Kidney epithelial cell (primary cell): ENCODE measurements around the gene PAF1. TPM values are rescaled to one million over a fixed set of nuclear protein-coding genes. Genes with fewer than 3 reads are reported as not detected.

ENCODE experiments used
- DNase-seq: peaks from one replicate; pipeline ENCODE4 v3.0.0-alpha.2; 2010; ENCODE audit warnings: low read depth
- H3K27me3 ChIP-seq: 2 replicates; pipeline ENCODE4 v1.6.0; 2011; ENCODE audit warnings: low read length; ENCODE audit not compliant: control insufficient read depth, insufficient read depth
- H3K36me3 ChIP-seq: 2 replicates; pipeline ENCODE4 v1.5.1; 2011; ENCODE audit warnings: low read length; ENCODE audit not compliant: control insufficient read depth, insufficient read depth
- H3K4me3 ChIP-seq: 2 replicates; pipeline ENCODE4 v1.5.1; 2011; ENCODE audit warnings: low read depth, mild to moderate bottlenecking, control low read depth, low read length
- total RNA-seq: library from RNA; depleted of rRNA; stranded (reverse); fragments of >200 nt; gene quantifications from 2 replicates; pipeline ENCODE4 v1.2.3, GENCODE V29; 2015
- TF ChIP-seq, protein P1 (sequence below): IDR thresholded peaks from 2 replicates; pipeline ENCODE4 v1.5.1; 2011; ENCODE audit warnings: mild to moderate bottlenecking, moderate library complexity, low read length, control low read depth, inconsistent platforms; ENCODE audit not compliant: insufficient read depth, poor library complexity, severe bottlenecking

Gene PAF1
- total RNA-seq, 1 donor from 2014 or later: 44.6 TPM

GRCh38 chr19:39352381-39353255, 38.3 kb downstream of the PAF1 start:
- peaks cover 1% of the 10 kb centered on the region for H3K36me3 ChIP-seq
- H3K27me3 ChIP-seq: no peaks in the 10 kb centered on the region
- no peak for DNase-seq
- no peak overlapping the region for H3K4me3 ChIP-seq
- TF ChIP-seq, protein P1, sequence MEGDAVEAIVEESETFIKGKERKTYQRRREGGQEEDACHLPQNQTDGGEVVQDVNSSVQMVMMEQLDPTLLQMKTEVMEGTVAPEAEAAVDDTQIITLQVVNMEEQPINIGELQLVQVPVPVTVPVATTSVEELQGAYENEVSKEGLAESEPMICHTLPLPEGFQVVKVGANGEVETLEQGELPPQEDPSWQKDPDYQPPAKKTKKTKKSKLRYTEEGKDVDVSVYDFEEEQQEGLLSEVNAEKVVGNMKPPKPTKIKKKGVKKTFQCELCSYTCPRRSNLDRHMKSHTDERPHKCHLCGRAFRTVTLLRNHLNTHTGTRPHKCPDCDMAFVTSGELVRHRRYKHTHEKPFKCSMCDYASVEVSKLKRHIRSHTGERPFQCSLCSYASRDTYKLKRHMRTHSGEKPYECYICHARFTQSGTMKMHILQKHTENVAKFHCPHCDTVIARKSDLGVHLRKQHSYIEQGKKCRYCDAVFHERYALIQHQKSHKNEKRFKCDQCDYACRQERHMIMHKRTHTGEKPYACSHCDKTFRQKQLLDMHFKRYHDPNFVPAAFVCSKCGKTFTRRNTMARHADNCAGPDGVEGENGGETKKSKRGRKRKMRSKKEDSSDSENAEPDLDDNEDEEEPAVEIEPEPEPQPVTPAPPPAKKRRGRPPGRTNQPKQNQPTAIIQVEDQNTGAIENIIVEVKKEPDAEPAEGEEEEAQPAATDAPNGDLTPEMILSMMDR: no peak

DNA sequence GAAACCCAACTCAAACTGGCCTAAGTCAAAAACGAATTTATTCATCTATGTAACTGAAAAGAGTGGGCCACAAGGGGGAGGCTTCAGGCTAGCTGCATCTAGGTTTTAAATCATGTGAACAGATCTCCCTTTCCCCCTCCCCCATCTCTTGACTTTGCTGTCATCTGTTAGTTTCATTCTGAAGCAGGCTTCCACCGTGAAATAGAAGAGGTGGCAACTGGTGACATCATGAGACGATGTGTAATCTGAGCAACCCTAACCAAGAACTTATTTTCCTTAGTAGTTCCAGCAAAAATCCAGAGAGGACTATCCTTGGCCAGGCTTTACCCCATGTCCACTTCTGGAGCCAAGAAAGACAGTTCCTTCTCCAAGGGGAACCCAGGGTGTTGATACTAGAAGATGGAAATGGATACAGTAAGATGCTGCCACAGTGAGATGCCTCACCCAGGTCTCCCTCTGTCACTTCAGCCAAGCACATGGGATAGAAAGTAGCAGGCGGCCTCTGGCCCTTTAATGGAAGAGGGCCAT, 39.3 kb downstream of the PAF1 start:
- TF ChIP-seq, protein P1: no peak
- Histone ChIP-seq H3K36me3 (peaks cover 1% of the 10 kb centered on the region), H3K4me3 (no peak overlapping the region), H3K27me3 (no peaks in the 10 kb centered on the region)
- no peak for DNase-seq

DNA sequence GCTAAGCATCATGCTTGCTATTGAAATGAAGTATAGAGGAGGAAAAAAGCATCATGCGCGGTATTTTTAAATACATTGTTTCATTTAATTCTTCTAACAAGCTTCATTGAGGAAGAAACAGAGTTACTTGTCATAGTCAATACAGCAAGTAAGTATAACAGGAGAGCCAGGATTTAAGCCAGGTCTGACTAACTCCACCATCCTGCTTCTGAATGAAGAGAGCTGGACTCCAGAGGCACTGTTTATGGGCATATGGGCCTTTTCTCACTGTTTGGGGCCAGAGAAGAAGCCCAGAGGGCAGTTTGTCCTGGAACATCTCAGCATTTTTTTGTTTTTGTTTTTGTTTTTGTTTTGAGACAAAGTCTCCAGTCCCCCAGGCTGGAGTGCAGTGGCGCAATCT, 40.8 kb downstream of the PAF1 start:
- no peak for DNase-seq
- TF ChIP-seq, protein P1: no peak
- Histone ChIP-seq H3K36me3 (peaks cover 1% of the 10 kb centered on the region), H3K27me3 (no peaks in the 10 kb centered on the region), H3K4me3 (no peak overlapping the region)

DNA sequence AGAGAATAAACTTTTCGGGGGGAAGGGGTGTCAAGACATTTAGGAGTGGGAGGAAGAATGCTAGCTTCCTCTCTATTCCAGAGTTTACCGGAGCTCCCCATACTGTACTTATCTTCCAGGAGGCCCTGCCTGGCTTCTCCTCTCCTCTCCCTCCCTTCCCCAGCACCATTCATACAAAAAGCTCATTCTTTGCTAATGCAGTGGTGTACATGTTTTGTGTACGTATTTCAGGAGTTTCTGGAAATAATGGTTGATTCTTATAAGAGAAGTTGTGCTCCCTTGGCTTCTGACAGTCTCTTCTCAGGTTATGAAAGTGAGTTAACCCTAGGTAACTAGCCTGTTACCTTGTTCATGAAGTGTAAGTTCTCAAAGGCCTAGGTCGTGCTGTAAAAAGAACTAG, 41.6 kb downstream of the PAF1 start:
- peaks cover 1% of the 10 kb centered on the region for H3K36me3 ChIP-seq
- H3K4me3 ChIP-seq: no peak overlapping the region
- no peaks in the 10 kb centered on the region for H3K27me3 ChIP-seq
- TF ChIP-seq, protein P1: no peak
- no peak for DNase-seq

DNA sequence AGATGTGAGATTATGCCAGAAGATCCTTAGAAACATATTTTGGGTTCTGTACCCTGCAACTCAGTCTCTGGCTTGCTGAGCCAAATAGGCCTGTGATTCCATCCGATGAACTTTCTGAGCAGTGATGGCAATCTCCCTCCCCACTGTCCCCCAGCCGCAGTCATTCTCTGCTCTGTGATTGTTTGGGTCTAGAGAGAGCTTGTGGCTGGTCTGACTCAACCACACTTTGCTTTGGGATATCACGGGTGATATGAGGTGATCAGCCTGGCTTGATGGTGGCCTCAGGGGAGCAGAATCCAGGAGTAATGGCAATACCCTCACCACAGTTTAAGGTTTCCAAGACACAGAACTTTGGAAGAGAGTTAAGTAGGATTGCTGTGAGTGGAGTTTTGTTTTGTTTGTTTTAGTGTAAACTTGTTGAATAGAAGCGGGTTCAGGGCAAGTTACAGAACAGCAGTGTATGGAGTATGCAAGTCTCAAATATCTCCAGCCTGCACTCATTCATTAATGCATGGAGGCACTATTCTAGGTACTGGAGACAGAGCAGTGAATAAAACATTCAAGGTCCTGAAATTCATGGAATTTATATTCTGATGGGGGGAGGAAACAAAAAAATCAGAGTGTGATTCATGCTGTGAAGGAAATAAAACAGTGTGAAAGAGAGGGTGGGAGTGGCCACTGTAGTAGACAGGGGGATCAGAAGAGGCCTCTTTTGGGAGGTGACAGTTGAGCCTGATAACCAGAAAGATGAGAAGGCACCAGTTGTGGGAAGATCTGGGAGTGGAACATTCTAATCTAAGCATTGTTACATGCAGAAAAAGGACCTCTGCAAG, 43.4 kb downstream of the PAF1 start:
- no peaks in the 10 kb centered on the region for H3K36me3 ChIP-seq
- DNase-seq: no peak
- TF ChIP-seq, protein P1: no peak
- no peak overlapping the region for H3K4me3 ChIP-seq
- H3K27me3 ChIP-seq: no peaks in the 10 kb centered on the region
